GM12892 (cell line): ENCODE measurements around the gene MGLL.

Source experiments
- POLR2A ChIP-seq: IDR thresholded peaks from 2 replicates; pipeline ENCODE4 v1.6.1; 2011; ENCODE audit warnings: low read depth, low read length, control low read depth
- POLR2AphosphoS5 ChIP-seq: IDR thresholded peaks from 2 replicates; pipeline ENCODE4 v1.6.1; 2011; ENCODE audit warnings: low read depth, low read length, control low read depth
- TAF1 ChIP-seq: IDR thresholded peaks from 2 replicates; pipeline ENCODE4 v1.6.1; 2011; ENCODE audit warnings: low read depth, mild to moderate bottlenecking, control low read depth, low read length, borderline replicate concordance

DNA sequence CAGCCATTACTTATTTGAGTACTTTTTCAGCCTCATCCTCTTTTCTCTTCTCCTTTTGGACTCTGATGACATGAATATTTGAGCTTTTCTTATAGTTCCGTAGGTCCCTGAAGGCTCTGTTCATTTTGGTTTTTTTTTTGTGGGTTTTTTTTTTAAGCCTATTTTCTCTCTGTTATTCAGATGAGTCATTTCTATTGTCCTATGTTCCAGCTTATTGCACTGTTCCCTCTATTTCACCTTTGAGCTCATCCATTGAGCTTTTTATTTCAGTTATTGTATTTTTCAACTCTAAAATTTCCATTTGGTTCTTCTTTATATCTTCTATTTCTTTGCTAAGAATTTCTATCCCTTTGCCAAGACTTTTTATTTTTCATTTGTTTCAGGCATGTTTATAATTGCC is 7.2 kb upstream of the MGLL start:
- TF ChIP-seq POLR2A (no peak), POLR2AphosphoS5 (no peak), TAF1 (no peak)
